GM12878 (cell line): Measurements from ENCODE around the gene CMTM1. TPM values are rescaled to one million over a fixed set of nuclear protein-coding genes. Genes with fewer than 3 reads are reported as not detected.

Experiments
- ATAC-seq: fragments of 200-7000 bp; cut with Tn5 transposase; 3 replicates; pipeline ENCODE4 v1.9.1; 2020; ENCODE audit warnings: mild to moderate bottlenecking, moderate library complexity
- BruUV-seq: library from RNA; stranded (reverse); fragments of 400-500 nt; replicated peaks from 2 replicates; lab custom pipeline; 2021; lab: Mats Ljungman, UMichigan
- CTCF ChIA-PET: fragments of 300-600 bp; sonication (Branson Sonifier 250); formaldehyde crosslinking; extraction: SDS; loops from one replicate; lab custom pipeline; 2021; ENCODE audit warnings: inconsistent platforms; lab: Yijun Ruan, JAX
- POLR2A ChIA-PET: fragments of 350-600 bp; formaldehyde crosslinking; extraction: SDS; loops from one replicate; lab custom pipeline; 2021; ENCODE audit warnings: inconsistent platforms; lab: Charles Lee
- RAD21 ChIA-PET: fragments of 300-600 bp; sonication (Branson Sonifier 250); formaldehyde crosslinking; loops from one replicate; lab custom pipeline; 2023; ENCODE audit warnings: antibody characterized with exemption; ENCODE audit not compliant: unreplicated experiment; lab: Charles Lee
- SMC1A ChIA-PET: fragments of 300-600 bp; sonication (Branson Sonifier 250); formaldehyde crosslinking; loops from one replicate; lab custom pipeline; 2023; ENCODE audit not compliant: unreplicated experiment, uncharacterized antibody; lab: Charles Lee
- DNase-seq: peaks from one replicate; pipeline ENCODE4 v3.0.0-alpha.2; 2011; ENCODE audit warnings: low read depth, low spot score
- FAIRE-seq: peaks from 3 replicates; lab custom pipeline; 2011; peaks lifted over from hg19 to GRCh38; lab: Jason Lieb, UNC
- H2AFZ ChIP-seq: 2 replicates; pipeline ENCODE4 v1.6.0; 2011; ENCODE audit warnings: low read depth, low read length, control low read depth; ENCODE audit not compliant: control insufficient read depth
- H3K27ac ChIP-seq: 2 replicates; pipeline ENCODE4 v1.5.1; 2011; ENCODE audit warnings: control low read depth; ENCODE audit not compliant: control insufficient read depth, insufficient read depth
- H3K27me3 ChIP-seq, 2 experiments: replicated peaks in 1 of 2; 2 replicates each; pipeline versions ENCODE4 v1.6.0 to v1.6.1; 2011; ENCODE audit warnings: low read length in 1 of 2; ENCODE audit not compliant: control insufficient read depth in 2 of 2, insufficient read depth in 2 of 2
- H3K36me3 ChIP-seq, 2 experiments: 2 replicates each; pipeline ENCODE4 v1.5.1; 2011; ENCODE audit warnings: low read length in 1 of 2; ENCODE audit not compliant: control insufficient read depth in 2 of 2, insufficient read depth in 2 of 2
- H3K4me1 ChIP-seq: 2 replicates; pipeline ENCODE4 v1.6.1; 2011; ENCODE audit warnings: mild to moderate bottlenecking, low read length, moderate library complexity, mixed read lengths; ENCODE audit not compliant: control insufficient read depth, insufficient read depth
- H3K4me2 ChIP-seq: 2 replicates; pipeline ENCODE4 v1.6.0; 2011; ENCODE audit warnings: control low read depth; ENCODE audit not compliant: control insufficient read depth, insufficient read depth
- H3K4me3 ChIP-seq: fragments of 200-600 bp; sonication (generic); 2 replicates; pipeline ENCODE4 v1.5.1; 2016
- H3K79me2 ChIP-seq: 2 replicates; pipeline ENCODE4 v1.6.0; 2011; ENCODE audit warnings: low read length; ENCODE audit not compliant: control insufficient read depth, insufficient read depth
- H3K9ac ChIP-seq: 2 replicates; pipeline ENCODE4 v1.8.0; 2011; ENCODE audit warnings: low read length, control low read depth, mixed read lengths; ENCODE audit not compliant: control insufficient read depth, insufficient read depth
- H3K9me3 ChIP-seq: replicated peaks from 3 replicates; pipeline ENCODE4 v1.5.1; 2011; ENCODE audit warnings: mild to moderate bottlenecking, low read length; ENCODE audit not compliant: control insufficient read depth, insufficient read depth
- H4K20me1 ChIP-seq: 2 replicates; pipeline ENCODE4 v1.6.0; 2011; ENCODE audit not compliant: control insufficient read depth, insufficient read depth
- CREM ChIP-seq: IDR thresholded peaks from 2 replicates; pipeline ENCODE4 v1.6.1; 2014; ENCODE audit warnings: antibody characterized with exemption, low read depth
- FOS ChIP-seq: IDR thresholded peaks from 3 replicates; pipeline ENCODE4 v1.6.1; 2011; ENCODE audit warnings: borderline replicate concordance; ENCODE audit not compliant: insufficient read length; ENCODE audit errors: extremely low read depth
- IKZF2 ChIP-seq, 2 experiments: fragments of 450-650 bp; IDR thresholded peaks; 2 replicates each; pipeline ENCODE4 v1.6.1; 2017; ENCODE audit warnings: mild to moderate bottlenecking in 2 of 2, moderate library complexity in 2 of 2
- IRF4 ChIP-seq: IDR thresholded peaks from 2 replicates; pipeline ENCODE4 v1.6.1; 2011; ENCODE audit warnings: low read depth, low read length
- KDM1A ChIP-seq: fragments of 200-600 bp; sonication (generic); IDR thresholded peaks from 2 replicates; pipeline ENCODE4 v1.6.1; 2016; ENCODE audit warnings: borderline replicate concordance
- MLLT1 ChIP-seq: fragments of 450-650 bp; IDR thresholded peaks from 2 replicates; pipeline ENCODE4 v1.6.1; 2016; ENCODE audit warnings: mild to moderate bottlenecking
- MYB ChIP-seq: fragments of 150-350 bp; IDR thresholded peaks from 2 replicates; pipeline ENCODE4 v1.6.1; 2014; ENCODE audit warnings: mild to moderate bottlenecking, low read depth, low read length, borderline replicate concordance
- NFIC ChIP-seq: IDR thresholded peaks from 2 replicates; pipeline ENCODE4 v1.6.1; 2012; ENCODE audit warnings: low read depth, mild to moderate bottlenecking, inconsistent platforms, low read length, moderate library complexity
- POLR2AphosphoS5 ChIP-seq: IDR thresholded peaks from 2 replicates; pipeline ENCODE4 v1.6.1; 2011; ENCODE audit warnings: mild to moderate bottlenecking, low read length, inconsistent platforms
- SIX5 ChIP-seq: IDR thresholded peaks from 2 replicates; pipeline ENCODE4 v1.6.1; 2011; ENCODE audit warnings: mild to moderate bottlenecking, low read depth, low read length, moderate library complexity; ENCODE audit not compliant: severe bottlenecking
- STAT1 ChIP-seq: fragments of 450-650 bp; conservative IDR thresholded peaks from 2 replicates; pipeline ENCODE4 v1.6.1; 2014; ENCODE audit warnings: antibody characterized with exemption, mild to moderate bottlenecking
- WRNIP1 ChIP-seq: IDR thresholded peaks from 2 replicates; pipeline ENCODE4 v1.6.1; 2011; ENCODE audit warnings: low read depth, low read length, improper control_type of control experiment, borderline replicate concordance
- ZNF24 ChIP-seq: fragments of 450-650 bp; IDR thresholded peaks from 2 replicates; pipeline ENCODE4 v1.6.1; 2017; ENCODE audit warnings: antibody characterized with exemption, mild to moderate bottlenecking
- ZZZ3 ChIP-seq: IDR thresholded peaks from 2 replicates; pipeline ENCODE4 v1.6.1; 2011; ENCODE audit warnings: low read depth; ENCODE audit not compliant: control insufficient read depth, insufficient read length
- WGBS: methylation state at CpG from one replicate; pipeline ENCODE4 v1.1.6; 2016; ENCODE audit warnings: low lambda C conversion rate; ENCODE audit not compliant: insufficient replicate concordance, insufficient coverage; ENCODE audit errors: missing lambda C conversion rate; 5-methylcytosine and 5-hydroxymethylcytosine counted together
- in situ Hi-C: fragments of 300-500 bp; cut with MboI; formaldehyde crosslinking; loops from 9 replicates; pipeline ENCODE4 v1.14.3; 2018; ENCODE audit warnings: mixed read lengths
- intact Hi-C: fragments of 100-400 bp; cut with micrococcal nuclease; formaldehyde crosslinking; loops from one replicate; pipeline ENCODE4 v1.14.2; 2022; ENCODE audit not compliant: unreplicated experiment
- polyA plus RNA-seq, 11 experiments: library from polyadenylated mRNA; depleted of rRNA in 4 of 11; unstranded in 6 of 11; stranded (reverse) in 5 of 11; fragments of >200 nt; fragmentation: Nextera tagmentation in 4 of 11; fragmentation: Illumina TruSeq in 1 of 11; extraction: Ambion mirVana in 4 of 11; extraction: Trizol in 1 of 11; gene quantifications; 1 replicate in 1 of 11; 2 replicates in 10 of 11; pipeline versions ENCODE4 v1.2.1 to v1.2.3, GENCODE V29; 2011 to 2016; ENCODE audit warnings: inconsistent platforms in 2 of 11, missing spikeins in 2 of 11, low read depth in 1 of 11
- total RNA-seq, 4 experiments: library from RNA; depleted of rRNA in 3 of 4; stranded (reverse); fragments of >200 nt in 3 of 4; fragmentation: Illumina TruSeq in 1 of 4; extraction: Trizol in 1 of 4; gene quantifications; 2 replicates each; pipeline versions ENCODE4 v1.2.1 to v1.2.3, GENCODE V29; 2013 to 2021
- TF ChIP-seq, protein P1 (sequence below): fragments of 450-650 bp; IDR thresholded peaks from 2 replicates; pipeline ENCODE4 v1.6.1; 2018; ENCODE audit warnings: borderline replicate concordance, mild to moderate bottlenecking; ENCODE audit not compliant: partially characterized antibody
- TF ChIP-seq, protein P2 (sequence below): fragments of 150-350 bp; IDR thresholded peaks from 2 replicates; pipeline ENCODE4 v1.6.1; 2016; ENCODE audit warnings: low read depth, low read length

CMTM1 gene
- total and polyA plus RNA-seq, 10 of the 15 experiments (the other 5 are each of a cell fraction or from before 2014, with no cell fraction given), result 0.09 to 3.0 (median 1.4) TPM; not detected in 2

DNA sequence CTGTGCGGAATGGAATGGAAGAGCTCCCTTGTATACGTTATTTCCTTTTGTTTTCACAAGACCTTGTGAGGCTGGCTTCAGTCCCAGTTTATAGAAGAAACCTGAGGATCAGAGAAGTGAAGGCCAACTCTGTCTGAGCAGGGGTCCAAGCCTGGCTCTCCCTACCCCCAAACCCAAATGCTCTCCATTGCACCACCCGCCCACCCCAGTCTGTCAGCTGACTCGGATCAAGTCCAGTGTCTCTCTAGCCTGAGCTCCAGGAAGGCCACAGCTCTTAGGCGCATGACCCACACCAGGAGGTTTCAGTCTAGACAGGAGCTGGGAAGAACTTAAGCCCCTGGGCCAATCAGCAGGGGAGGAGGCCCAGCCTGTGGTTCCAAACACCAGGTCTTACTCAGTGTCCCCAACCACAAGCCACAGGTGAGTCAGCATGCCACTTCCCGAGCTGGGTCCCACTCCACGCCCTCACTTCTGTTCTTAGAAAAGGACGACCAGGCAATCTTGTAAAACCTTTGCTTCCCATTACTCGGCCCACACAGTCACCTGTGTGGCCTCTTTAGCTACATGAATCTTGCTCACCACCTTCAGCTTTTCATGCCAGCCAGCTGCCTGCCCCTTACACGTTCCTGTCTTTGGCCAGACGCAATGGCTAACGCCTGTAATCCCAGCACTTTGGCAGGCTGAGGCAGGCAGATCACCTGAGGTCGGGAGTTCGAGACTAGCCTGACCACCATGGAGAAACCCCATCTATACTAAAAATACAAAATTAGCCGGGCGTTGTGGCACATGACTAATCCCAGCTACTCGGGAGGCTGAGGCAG lies 44.1 kb upstream of the CMTM1 start:
- in situ Hi-C loops, result no loop called here
- peaks cover 69% of the 10 kb centered on the region for H3K4me1 ChIP-seq
- TF ChIP-seq IKZF2 (IDR thresholded peaks at IDR 0.05) (peak; percentile 99), MLLT1 (peak; percentile 95), POLR2AphosphoS5 (no peak), KDM1A (no peak), NFIC (peak; percentile 94), MYB (no peak), WRNIP1 (no peak), ZNF24 (no peak), FOS (no peak), IRF4 (peak; percentile 89), CREM (peak; percentile 87), STAT1 (no peak), SIX5 (no peak), ZZZ3 (no peak)
- TF ChIP-seq, protein P1, sequence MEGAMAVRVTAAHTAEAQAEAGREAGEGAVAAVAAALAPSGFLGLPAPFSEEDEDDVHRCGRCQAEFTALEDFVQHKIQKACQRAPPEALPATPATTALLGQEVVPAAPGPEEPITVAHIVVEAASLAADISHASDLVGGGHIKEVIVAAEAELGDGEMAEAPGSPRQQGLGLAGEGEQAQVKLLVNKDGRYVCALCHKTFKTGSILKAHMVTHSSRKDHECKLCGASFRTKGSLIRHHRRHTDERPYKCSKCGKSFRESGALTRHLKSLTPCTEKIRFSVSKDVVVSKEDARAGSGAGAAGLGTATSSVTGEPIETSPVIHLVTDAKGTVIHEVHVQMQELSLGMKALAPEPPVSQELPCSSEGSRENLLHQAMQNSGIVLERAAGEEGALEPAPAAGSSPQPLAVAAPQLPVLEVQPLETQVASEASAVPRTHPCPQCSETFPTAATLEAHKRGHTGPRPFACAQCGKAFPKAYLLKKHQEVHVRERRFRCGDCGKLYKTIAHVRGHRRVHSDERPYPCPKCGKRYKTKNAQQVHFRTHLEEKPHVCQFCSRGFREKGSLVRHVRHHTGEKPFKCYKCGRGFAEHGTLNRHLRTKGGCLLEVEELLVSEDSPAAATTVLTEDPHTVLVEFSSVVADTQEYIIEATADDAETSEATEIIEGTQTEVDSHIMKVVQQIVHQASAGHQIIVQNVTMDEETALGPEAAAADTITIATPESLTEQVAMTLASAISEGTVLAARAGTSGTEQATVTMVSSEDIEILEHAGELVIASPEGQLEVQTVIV, result no peak
- TF ChIP-seq, protein P2, sequence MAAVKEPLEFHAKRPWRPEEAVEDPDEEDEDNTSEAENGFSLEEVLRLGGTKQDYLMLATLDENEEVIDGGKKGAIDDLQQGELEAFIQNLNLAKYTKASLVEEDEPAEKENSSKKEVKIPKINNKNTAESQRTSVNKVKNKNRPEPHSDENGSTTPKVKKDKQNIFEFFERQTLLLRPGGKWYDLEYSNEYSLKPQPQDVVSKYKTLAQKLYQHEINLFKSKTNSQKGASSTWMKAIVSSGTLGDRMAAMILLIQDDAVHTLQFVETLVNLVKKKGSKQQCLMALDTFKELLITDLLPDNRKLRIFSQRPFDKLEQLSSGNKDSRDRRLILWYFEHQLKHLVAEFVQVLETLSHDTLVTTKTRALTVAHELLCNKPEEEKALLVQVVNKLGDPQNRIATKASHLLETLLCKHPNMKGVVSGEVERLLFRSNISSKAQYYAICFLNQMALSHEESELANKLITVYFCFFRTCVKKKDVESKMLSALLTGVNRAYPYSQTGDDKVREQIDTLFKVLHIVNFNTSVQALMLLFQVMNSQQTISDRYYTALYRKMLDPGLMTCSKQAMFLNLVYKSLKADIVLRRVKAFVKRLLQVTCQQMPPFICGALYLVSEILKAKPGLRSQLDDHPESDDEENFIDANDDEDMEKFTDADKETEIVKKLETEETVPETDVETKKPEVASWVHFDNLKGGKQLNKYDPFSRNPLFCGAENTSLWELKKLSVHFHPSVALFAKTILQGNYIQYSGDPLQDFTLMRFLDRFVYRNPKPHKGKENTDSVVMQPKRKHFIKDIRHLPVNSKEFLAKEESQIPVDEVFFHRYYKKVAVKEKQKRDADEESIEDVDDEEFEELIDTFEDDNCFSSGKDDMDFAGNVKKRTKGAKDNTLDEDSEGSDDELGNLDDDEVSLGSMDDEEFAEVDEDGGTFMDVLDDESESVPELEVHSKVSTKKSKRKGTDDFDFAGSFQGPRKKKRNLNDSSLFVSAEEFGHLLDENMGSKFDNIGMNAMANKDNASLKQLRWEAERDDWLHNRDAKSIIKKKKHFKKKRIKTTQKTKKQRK, result no peak

More for the DNA sequence above, 44.1 kb upstream of the CMTM1 start:
- Histone ChIP-seq H4K20me1 (no peaks in the 10 kb centered on the region), H3K9ac (no peak overlapping the region), H3K4me2 (peak overlapping the region; percentile 60), H3K27ac (peak overlapping the region; percentile 9; the same call in 1 of the 2 replicates), H3K27me3 (no peaks in the 10 kb centered on the region), H3K79me2 (no peaks in the 10 kb centered on the region), H3K36me3 (no peaks in the 10 kb centered on the region), H3K4me3 (no peak overlapping the region), H3K9me3 (no peaks in the 10 kb centered on the region), H2AFZ (no peak overlapping the region)
- ATAC-seq (peak; percentile 72), DNase-seq (peak; percentile 86), FAIRE-seq (peak; percentile 71)
- POLR2A ChIA-PET, result interaction anchor here (0.6 to 3.5 kb wide), 10 partner anchors 12 to 95 kb away, joined by 3 to 21 read pairs (median 4); partner anchors contain the start of genes CKLF and TK2
- WGBS, result 15% methylated on average over 17 of the region's 17 CpGs
- CTCF ChIA-PET, result interaction anchor here (0.5 to 6.0 kb wide), 16 partner anchors 13 to 218 kb away, joined by 3 to 35 read pairs (median 4); partner anchors contain the start of genes CKLF and TK2
- SMC1A ChIA-PET, result interaction anchor here (0.9 to 5.4 kb wide), 12 partner anchors 12 to 86 kb away, joined by 3 to 86 read pairs (median 6); partner anchors contain the start of genes CKLF and TK2
- no TSS peak for BruUV-seq
- RAD21 ChIA-PET, result interaction anchor here (0.6 to 3.2 kb wide), 13 partner anchors 11 to 81 kb away, joined by 3 to 15 read pairs (median 4); partner anchors contain the start of gene CKLF
- intact Hi-C loops, result no loop called here
